ENCODE data around the gene PTPRD. TPM values are rescaled to one million over a fixed set of nuclear protein-coding genes. Genes with fewer than 3 reads are reported as not detected.

Gene PTPRD
- total and polyA plus RNA-seq, 2 of the 4 experiments (the other 2 are of a cell fraction) = 0.07 to 0.18 TPM

DNA sequence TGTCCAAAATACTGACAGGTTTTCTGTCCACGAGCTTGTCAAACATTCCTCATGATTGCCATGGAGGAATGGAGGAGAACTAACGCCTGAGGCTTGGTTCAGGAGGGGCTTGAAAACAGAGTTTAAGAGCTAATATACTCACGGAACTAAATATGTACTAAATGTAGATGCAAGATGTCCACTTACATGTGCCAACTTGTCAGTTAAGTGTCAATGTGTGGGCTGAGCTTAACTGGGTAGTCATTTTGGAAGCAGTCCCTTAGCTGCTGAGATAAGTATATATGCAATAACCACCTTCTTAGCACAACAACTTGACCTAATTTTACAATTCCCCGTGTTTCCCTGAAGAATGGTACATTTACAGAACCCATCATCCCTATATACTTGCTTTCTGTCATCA, 176.0 kb downstream of the PTPRD start:
- POLR2A ChIA-PET (ENCODE audit: unreplicated experiment) = no interaction called here
- in situ Hi-C loops (cut with MboI; ENCODE audit: low sequenced_read_pairs) = no loop called here
- WGBS, 2 experiments (ENCODE audit: extremely low coverage in 2 of 2, insufficient read length in 1 of 2) = no CpG with 5 or more reads among the region's 4 CpGs

More for the DNA sequence above, 176.0 kb downstream of the PTPRD start:
- Histone ChIP-seq H2BK120ac (ENCODE audit: low read depth, low read length) (no peak overlapping the region), H2AK9ac (replicated peaks; ENCODE audit: low read depth, low read length, poor library complexity) (no peak overlapping the region), H3K79me1 (ENCODE audit: low read depth in 1 of 2, low read length in 2 of 2) (no peaks in the 10 kb centered on the region), H3K4me2 (ENCODE audit: low read depth, low read length) (no peak overlapping the region), H3K9me3 (ENCODE audit: control insufficient read depth, insufficient read depth, low read length) (no peaks in the 10 kb centered on the region), H3K9me1 (ENCODE audit: insufficient read depth, low read length) (no peaks in the 10 kb centered on the region), H2AK5ac (ENCODE audit: low read depth, low read length) (no peak overlapping the region), H4K5ac (ENCODE audit: low read depth, low read length) (no peak overlapping the region), H4K8ac (ENCODE audit: low read depth in 2 of 2, low read length in 2 of 2) (no peak overlapping the region), H3K56ac (ENCODE audit: extremely low read depth, insufficient read depth, low read length) (no peak overlapping the region), H4K91ac (ENCODE audit: insufficient read depth, low read depth, low read length) (no peak overlapping the region), H3K14ac (replicated peaks; ENCODE audit: low read depth, low read length) (no peak overlapping the region), H2BK5ac (ENCODE audit: low read depth, low read length, poor library complexity, severe bottlenecking) (no peak overlapping the region), H2BK20ac (ENCODE audit: low read depth, low read length) (no peak overlapping the region), H3K27ac (ENCODE audit: insufficient read depth, low read length) (no peak overlapping the region), H3K4me3 (ENCODE audit: insufficient read depth, low read depth, low read length) (no peak overlapping the region), H3K27me3 (ENCODE audit: control insufficient read depth, insufficient read depth, low read length) (no peaks in the 10 kb centered on the region), H4K20me1 (ENCODE audit: insufficient read depth, low read length) (no peaks in the 10 kb centered on the region), H3K23ac (ENCODE audit: low read depth, low read length) (no peak overlapping the region), H3K36me3 (ENCODE audit: control insufficient read depth, insufficient read depth, low read length) (no peaks in the 10 kb centered on the region), H3K4ac (ENCODE audit: low read depth, low read length) (no peak overlapping the region), H3K9ac (ENCODE audit: low read depth, low read length) (no peak overlapping the region), H3K4me1 (ENCODE audit: control insufficient read depth, insufficient read depth, low read length) (no peaks in the 10 kb centered on the region), H2BK15ac (ENCODE audit: low read depth, low read length) (no peak overlapping the region), H2AFZ (replicated peaks; ENCODE audit: low read length, poor library complexity) (no peak overlapping the region), H3K18ac (ENCODE audit: low read depth, low read length) (no peak overlapping the region)
- CTCF ChIA-PET = interaction anchor here (0.6 kb wide), 1 partner anchor 1929 kb away, joined by 3 read pairs; no protein-coding TSS in a partner anchor
- TF ChIP-seq, protein P1, sequence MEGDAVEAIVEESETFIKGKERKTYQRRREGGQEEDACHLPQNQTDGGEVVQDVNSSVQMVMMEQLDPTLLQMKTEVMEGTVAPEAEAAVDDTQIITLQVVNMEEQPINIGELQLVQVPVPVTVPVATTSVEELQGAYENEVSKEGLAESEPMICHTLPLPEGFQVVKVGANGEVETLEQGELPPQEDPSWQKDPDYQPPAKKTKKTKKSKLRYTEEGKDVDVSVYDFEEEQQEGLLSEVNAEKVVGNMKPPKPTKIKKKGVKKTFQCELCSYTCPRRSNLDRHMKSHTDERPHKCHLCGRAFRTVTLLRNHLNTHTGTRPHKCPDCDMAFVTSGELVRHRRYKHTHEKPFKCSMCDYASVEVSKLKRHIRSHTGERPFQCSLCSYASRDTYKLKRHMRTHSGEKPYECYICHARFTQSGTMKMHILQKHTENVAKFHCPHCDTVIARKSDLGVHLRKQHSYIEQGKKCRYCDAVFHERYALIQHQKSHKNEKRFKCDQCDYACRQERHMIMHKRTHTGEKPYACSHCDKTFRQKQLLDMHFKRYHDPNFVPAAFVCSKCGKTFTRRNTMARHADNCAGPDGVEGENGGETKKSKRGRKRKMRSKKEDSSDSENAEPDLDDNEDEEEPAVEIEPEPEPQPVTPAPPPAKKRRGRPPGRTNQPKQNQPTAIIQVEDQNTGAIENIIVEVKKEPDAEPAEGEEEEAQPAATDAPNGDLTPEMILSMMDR (conservative IDR thresholded peaks at IDR 0.05; ENCODE audit: low read depth, low read length) = no peak
- TF ChIP-seq MAFK (IDR thresholded peaks at IDR 0.05; ENCODE audit: low read depth, low read length) = no peak
- TF ChIP-seq RAD21 (IDR thresholded peaks at IDR 0.05; ENCODE audit: low read length) = no peak
- no peak for TF ChIP-seq POLR2A (IDR thresholded peaks at IDR 0.05; ENCODE audit: low read depth, low read length)
- TF ChIP-seq, protein P2, sequence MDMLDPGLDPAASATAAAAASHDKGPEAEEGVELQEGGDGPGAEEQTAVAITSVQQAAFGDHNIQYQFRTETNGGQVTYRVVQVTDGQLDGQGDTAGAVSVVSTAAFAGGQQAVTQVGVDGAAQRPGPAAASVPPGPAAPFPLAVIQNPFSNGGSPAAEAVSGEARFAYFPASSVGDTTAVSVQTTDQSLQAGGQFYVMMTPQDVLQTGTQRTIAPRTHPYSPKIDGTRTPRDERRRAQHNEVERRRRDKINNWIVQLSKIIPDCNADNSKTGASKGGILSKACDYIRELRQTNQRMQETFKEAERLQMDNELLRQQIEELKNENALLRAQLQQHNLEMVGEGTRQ (IDR thresholded peaks at IDR 0.05; ENCODE audit: low read depth, low read length) = no peak
- TF ChIP-seq MXI1 (IDR thresholded peaks at IDR 0.05; ENCODE audit: borderline replicate concordance, low read depth, low read length) = no peak
- TF ChIP-seq, protein P3, sequence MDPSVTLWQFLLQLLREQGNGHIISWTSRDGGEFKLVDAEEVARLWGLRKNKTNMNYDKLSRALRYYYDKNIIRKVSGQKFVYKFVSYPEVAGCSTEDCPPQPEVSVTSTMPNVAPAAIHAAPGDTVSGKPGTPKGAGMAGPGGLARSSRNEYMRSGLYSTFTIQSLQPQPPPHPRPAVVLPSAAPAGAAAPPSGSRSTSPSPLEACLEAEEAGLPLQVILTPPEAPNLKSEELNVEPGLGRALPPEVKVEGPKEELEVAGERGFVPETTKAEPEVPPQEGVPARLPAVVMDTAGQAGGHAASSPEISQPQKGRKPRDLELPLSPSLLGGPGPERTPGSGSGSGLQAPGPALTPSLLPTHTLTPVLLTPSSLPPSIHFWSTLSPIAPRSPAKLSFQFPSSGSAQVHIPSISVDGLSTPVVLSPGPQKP (IDR thresholded peaks at IDR 0.05; ENCODE audit: borderline replicate concordance, low read depth, low read length) = no peak
- TF ChIP-seq CHD1 (IDR thresholded peaks at IDR 0.05; ENCODE audit: low read depth, low read length) = no peak
- TF ChIP-seq FOS (IDR thresholded peaks at IDR 0.05; ENCODE audit: low read depth, low read length) = no peak
- no peak for TF ChIP-seq NFE2L2 (IDR thresholded peaks at IDR 0.05; ENCODE audit: low read depth, low read length)
- no peak for TF ChIP-seq BHLHE40 (IDR thresholded peaks at IDR 0.05; ENCODE audit: low read depth, low read length)
- TF ChIP-seq SMC3 (IDR thresholded peaks at IDR 0.05; ENCODE audit: low read depth, low read length) = no peak
- TF ChIP-seq MAZ (IDR thresholded peaks at IDR 0.05; ENCODE audit: borderline replicate concordance, low read depth, low read length) = no peak
- no peak for TF ChIP-seq RFX5 (IDR thresholded peaks at IDR 0.05; ENCODE audit: low read depth, low read length)
- intact Hi-C loops (cut with micrococcal nuclease) (no loop called here), dilution Hi-C loops (cut with HindIII; ENCODE audit: low sequenced_read_pairs, unreplicated experiment) (no loop called here)
- BruUV-seq (replicated peaks) = no TSS peak
- no peak for DNase-seq
- ATAC-seq (ENCODE audit: low read depth) = no peak
